K562 (cell line): ENCODE data around the gene HTR2A.

Experiments used
- CEBPB ChIP-seq: fragments of 450-650 bp; IDR thresholded peaks from 2 replicates; pipeline ENCODE4 v1.6.1; 2016; ENCODE audit warnings: missing genetic modification characterization, missing compliant biosample characterization
- EP300 ChIP-seq: IDR thresholded peaks from 2 replicates; pipeline ENCODE4 v1.6.1; 2012; ENCODE audit warnings: low read length, improper control_type of control experiment
- POLR2A ChIP-seq: fragments of 450-650 bp; conservative IDR thresholded peaks from 2 replicates; pipeline ENCODE4 v1.6.1; 2016

- no peak for TF ChIP-seq CEBPB (tag)
- TF ChIP-seq POLR2A = no peak
- TF ChIP-seq EP300 = no peak
Measured at GRCh38 chr13:46801858-46802257, 95.0 kb downstream of the HTR2A start.
